ENCODE measurements around the gene CKMT1B.
"Not testable (repeated sequence)": the region's sequence is repeated elsewhere in the genome, so short reads cannot be mapped to it uniquely, and the experiment has no call there.

CKMT1B gene

GRCh38 chr15:43593328-43594190, at the start of gene CKMT1B:
CKMT1B (plus strand) TSS chr15:43594027; CDS start chr15:43594219, 192 bp downstream.
- POLR2A ChIA-PET; DNase-seq (ENCODE audit: extremely low spot score); CTCF ChIA-PET: not testable (repeated sequence)

DNA sequence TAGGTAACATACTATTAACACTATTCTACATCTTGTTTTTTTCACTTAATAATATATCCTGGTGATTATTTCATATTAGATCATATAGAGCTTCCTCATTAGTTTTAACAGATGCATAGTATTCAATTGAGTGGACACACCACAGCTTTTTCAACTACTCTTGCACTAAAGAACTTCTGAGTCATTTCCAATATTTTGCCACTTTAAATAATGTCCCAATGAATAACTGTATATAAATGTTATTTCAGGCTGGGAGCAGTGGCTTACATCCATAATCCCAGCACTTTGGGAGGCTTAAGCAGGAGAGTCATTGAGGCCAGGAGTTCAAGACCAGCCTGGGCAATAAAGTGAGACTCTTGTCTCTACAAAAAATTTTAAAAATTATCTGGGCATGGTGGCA, 49.6 kb upstream of the CKMT1B start:
- CTCF ChIA-PET = no interaction called here
- DNase-seq (ENCODE audit: extremely low spot score) = no peak
- POLR2A ChIA-PET = no interaction called here
- no peak for TF ChIP-seq ZNF384 (IDR thresholded peaks at IDR 0.05)
- no peak for TF ChIP-seq ELF4 (IDR thresholded peaks at IDR 0.05)
- TF ChIP-seq CTBP1 (IDR thresholded peaks at IDR 0.05; ENCODE audit: borderline replicate concordance) = no peak
- no peak for TF ChIP-seq SP1 (IDR thresholded peaks at IDR 0.05)
- no peak for TF ChIP-seq FOXA1 (IDR thresholded peaks at IDR 0.05)
- TF ChIP-seq ARNT (IDR thresholded peaks at IDR 0.05) = no peak
- TF ChIP-seq TARDBP (IDR thresholded peaks at IDR 0.05) = no peak
- no peak for TF ChIP-seq NFRKB (IDR thresholded peaks at IDR 0.05)
- no peak for TF ChIP-seq LEF1 (IDR thresholded peaks at IDR 0.05; ENCODE audit: borderline replicate concordance)
- TF ChIP-seq HDGF (IDR thresholded peaks at IDR 0.05; ENCODE audit: borderline replicate concordance) = no peak
- TF ChIP-seq BHLHE40 (IDR thresholded peaks at IDR 0.05; ENCODE audit: borderline replicate concordance) = no peak
- TF ChIP-seq L3MBTL2 (conservative IDR thresholded peaks at IDR 0.05) = no peak
- TF ChIP-seq FOXM1 (IDR thresholded peaks at IDR 0.05; ENCODE audit: borderline replicate concordance) = no peak
- TF ChIP-seq PKNOX1 (IDR thresholded peaks at IDR 0.05) = no peak
- no peak for TF ChIP-seq SUZ12 (IDR thresholded peaks at IDR 0.05)
- no peak for TF ChIP-seq FOXK2 (IDR thresholded peaks at IDR 0.05)

DNA sequence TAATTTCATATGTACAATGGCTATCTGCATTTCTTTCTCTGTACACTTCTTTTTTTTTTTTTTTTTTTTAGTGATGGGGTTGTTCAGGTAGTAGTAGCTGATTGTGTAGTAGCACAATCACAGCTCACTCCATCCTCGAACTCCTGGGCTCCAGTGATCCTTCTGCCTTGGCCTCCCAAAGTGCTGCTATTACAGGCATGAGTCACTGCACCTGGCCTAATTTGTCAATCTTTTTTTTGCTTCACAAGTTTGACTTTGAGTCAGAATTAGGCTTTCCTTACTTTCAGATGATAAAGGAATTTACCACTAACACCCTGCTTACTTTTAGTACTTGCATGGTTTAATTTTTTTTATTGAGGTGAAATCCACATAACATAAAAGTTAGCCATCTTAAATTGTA, 48.4 kb upstream of the CKMT1B start:
- TF ChIP-seq ELF4 (IDR thresholded peaks at IDR 0.05) = no peak
- no peak for TF ChIP-seq CTBP1 (IDR thresholded peaks at IDR 0.05; ENCODE audit: borderline replicate concordance)
- no peak for TF ChIP-seq SP1 (IDR thresholded peaks at IDR 0.05)
- no peak for TF ChIP-seq BHLHE40 (IDR thresholded peaks at IDR 0.05; ENCODE audit: borderline replicate concordance)
- no peak for TF ChIP-seq PKNOX1 (IDR thresholded peaks at IDR 0.05)
- no peak for TF ChIP-seq TARDBP (IDR thresholded peaks at IDR 0.05)
- no peak for TF ChIP-seq ZNF384 (IDR thresholded peaks at IDR 0.05)
- no peak for TF ChIP-seq HDGF (IDR thresholded peaks at IDR 0.05; ENCODE audit: borderline replicate concordance)
- TF ChIP-seq LEF1 (IDR thresholded peaks at IDR 0.05; ENCODE audit: borderline replicate concordance) = no peak
- no peak for TF ChIP-seq ARNT (IDR thresholded peaks at IDR 0.05)
- TF ChIP-seq FOXK2 (IDR thresholded peaks at IDR 0.05) = no peak
- TF ChIP-seq L3MBTL2 (conservative IDR thresholded peaks at IDR 0.05) = no peak
- no peak for TF ChIP-seq FOXA1 (IDR thresholded peaks at IDR 0.05)
- ChIA-PET CTCF (no interaction called here), POLR2A (no interaction called here)
- DNase-seq (ENCODE audit: extremely low spot score) = no peak

DNA sequence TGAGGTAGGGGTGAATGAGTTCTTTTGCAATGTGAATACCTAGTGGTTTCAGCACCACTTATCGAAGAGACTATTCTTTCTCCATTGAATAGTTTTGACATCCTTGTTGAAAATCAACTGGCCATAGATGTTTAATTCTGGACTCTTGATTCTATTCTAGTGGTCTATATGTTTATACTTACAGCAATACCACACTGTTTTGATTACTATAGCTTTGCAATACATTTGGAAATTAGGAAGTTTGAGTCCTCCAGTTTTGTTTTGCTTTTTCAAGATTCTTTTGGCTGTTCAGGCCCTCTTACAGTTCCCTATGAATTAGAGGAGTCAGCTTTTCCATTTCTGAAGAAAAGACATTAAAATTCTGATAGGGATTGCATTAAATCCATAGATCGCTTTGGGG, 46.3 kb upstream of the CKMT1B start:
- CTCF ChIA-PET = no interaction called here
- TF ChIP-seq L3MBTL2 (conservative IDR thresholded peaks at IDR 0.05) (no peak), SP1 (IDR thresholded peaks at IDR 0.05) (no peak), SUZ12 (IDR thresholded peaks at IDR 0.05) (no peak), ELF4 (IDR thresholded peaks at IDR 0.05) (no peak), FOXM1 (IDR thresholded peaks at IDR 0.05; ENCODE audit: borderline replicate concordance) (no peak), NFRKB (IDR thresholded peaks at IDR 0.05) (no peak), PKNOX1 (IDR thresholded peaks at IDR 0.05) (no peak), FOXK2 (IDR thresholded peaks at IDR 0.05) (no peak)
- POLR2A ChIA-PET = no interaction called here
- DNase-seq (ENCODE audit: extremely low spot score) = no peak

DNA sequence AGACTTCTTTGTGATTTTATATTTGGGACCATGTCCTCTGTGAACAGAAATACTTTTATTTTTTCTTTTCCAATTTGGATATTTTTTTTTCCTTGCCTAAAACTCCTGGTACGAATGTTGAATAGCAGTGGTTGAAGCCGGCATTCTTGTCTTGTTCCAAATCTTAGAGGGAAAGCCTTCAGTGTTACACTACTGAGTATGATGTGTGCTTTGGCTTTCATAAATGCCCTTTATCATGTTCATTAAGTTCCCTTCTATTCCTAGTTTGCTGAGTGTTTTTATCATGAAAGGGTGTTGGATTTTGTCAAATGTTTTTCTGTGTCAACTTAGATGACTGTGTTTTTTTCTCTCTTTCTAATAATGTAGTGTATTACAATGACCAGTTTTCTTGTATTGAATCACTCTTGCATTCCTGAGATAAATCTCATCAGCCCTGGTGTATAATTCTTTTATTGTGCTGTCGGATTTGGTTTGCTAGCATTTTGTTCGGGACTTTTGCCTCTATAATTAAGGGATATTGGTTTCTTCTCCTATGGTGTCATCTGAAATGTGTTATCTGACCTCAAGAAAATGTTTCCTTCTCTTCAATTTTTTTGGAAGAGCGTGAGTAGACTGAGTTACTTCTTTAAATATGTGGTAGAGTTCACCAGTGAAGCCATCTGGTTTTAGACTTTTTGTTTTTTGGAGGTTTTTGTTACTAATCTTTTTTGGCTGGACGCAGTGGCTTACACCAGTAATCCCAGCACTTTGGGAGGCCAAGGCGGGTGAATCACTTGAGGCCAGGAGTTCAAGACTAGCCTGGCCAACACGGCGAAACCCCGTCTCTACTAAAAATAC, 43.1 kb upstream of the CKMT1B start:
- no peak for TF ChIP-seq FOXM1 (IDR thresholded peaks at IDR 0.05; ENCODE audit: borderline replicate concordance)
- no peak for TF ChIP-seq NFRKB (IDR thresholded peaks at IDR 0.05)
- no peak for TF ChIP-seq SP1 (IDR thresholded peaks at IDR 0.05)
- no peak for TF ChIP-seq L3MBTL2 (conservative IDR thresholded peaks at IDR 0.05)
- no peak for TF ChIP-seq FOXA1 (IDR thresholded peaks at IDR 0.05)
- TF ChIP-seq FOXK2 (IDR thresholded peaks at IDR 0.05) = no peak
- CTCF ChIA-PET = no interaction called here
- no peak for DNase-seq (ENCODE audit: extremely low spot score)
- POLR2A ChIA-PET = no interaction called here

- ChIA-PET POLR2A (no interaction called here), CTCF (interaction anchor here (0.6 kb wide), 1 partner anchor 530 kb away, joined by 3 read pairs; no protein-coding TSS in a partner anchor)
- no peak for TF ChIP-seq ARNT (IDR thresholded peaks at IDR 0.05)
- TF ChIP-seq FOXA1 (IDR thresholded peaks at IDR 0.05) = no peak
- no peak for TF ChIP-seq SUZ12 (IDR thresholded peaks at IDR 0.05)
- no peak for TF ChIP-seq ELF4 (IDR thresholded peaks at IDR 0.05)
- TF ChIP-seq BHLHE40 (IDR thresholded peaks at IDR 0.05; ENCODE audit: borderline replicate concordance) = no peak
- no peak for TF ChIP-seq PKNOX1 (IDR thresholded peaks at IDR 0.05)
- TF ChIP-seq L3MBTL2 (conservative IDR thresholded peaks at IDR 0.05) = no peak
- TF ChIP-seq FOXM1 (IDR thresholded peaks at IDR 0.05; ENCODE audit: borderline replicate concordance) = no peak
- TF ChIP-seq TARDBP (IDR thresholded peaks at IDR 0.05) = no peak
- no peak for TF ChIP-seq ZNF384 (IDR thresholded peaks at IDR 0.05)
- TF ChIP-seq NFRKB (IDR thresholded peaks at IDR 0.05) = no peak
- TF ChIP-seq LEF1 (IDR thresholded peaks at IDR 0.05; ENCODE audit: borderline replicate concordance) = no peak
- no peak for TF ChIP-seq FOXK2 (IDR thresholded peaks at IDR 0.05)
- no peak for TF ChIP-seq SP1 (IDR thresholded peaks at IDR 0.05)
- TF ChIP-seq CTBP1 (IDR thresholded peaks at IDR 0.05; ENCODE audit: borderline replicate concordance) = no peak
- DNase-seq (ENCODE audit: extremely low spot score) = no peak
These were observed 41.6 kb upstream of the CKMT1B start for GRCh38 chr15:43552256-43552655.
